Astrocyte of the cerebellum (primary cell): Measurements from ENCODE around the gene MFSD1.
"Not testable (repeated sequence)": the region's sequence is repeated elsewhere in the genome, so short reads cannot be mapped to it uniquely, and the experiment has no call there.

ENCODE experiments used
- DNase-seq: peaks from one replicate; pipeline ENCODE4 v3.0.0-alpha.2; 2011; ENCODE audit warnings: low read depth
- H3K4me3 ChIP-seq: 2 replicates; pipeline ENCODE4 v1.5.1; 2011; ENCODE audit warnings: mild to moderate bottlenecking, low read depth, low read length, moderate library complexity
- CTCF ChIP-seq: IDR thresholded peaks from 2 replicates; pipeline ENCODE4 v1.5.1; 2012; ENCODE audit warnings: low read length, low read depth, moderate library complexity, mild to moderate bottlenecking; ENCODE audit errors: missing control alignments
- in situ Hi-C: cut with HindIII; loops from 2 replicates; pipeline ENCODE4 v1.10.0; 2017; ENCODE audit warnings: low sequenced_read_pairs

Gene MFSD1

GRCh38 chr3:158782283-158782989 lies 19.4 kb upstream of the MFSD1 start:
- no peak overlapping the region for H3K4me3 ChIP-seq
- DNase-seq, result no peak
- TF ChIP-seq CTCF, result no peak
- in situ Hi-C loops, result loop anchor here (10.0 to 25.0 kb wide), 2 partner anchors 128 to 245 kb away; no protein-coding TSS in a partner anchor

- DNase-seq, result no peak
- no peak for TF ChIP-seq CTCF
- in situ Hi-C loops, result loop anchor here (10.0 to 25.0 kb wide), 2 partner anchors 128 to 246 kb away; no protein-coding TSS in a partner anchor
These were observed 18.8 kb upstream of the MFSD1 start for GRCh38 chr3:158783051-158783450.

GRCh38 chr3:158785972-158786371 lies 15.9 kb upstream of the MFSD1 start:
- in situ Hi-C loops, result loop anchor here (5.0 to 25.0 kb wide), 3 partner anchors 69 to 249 kb away; no protein-coding TSS in a partner anchor
- TF ChIP-seq CTCF, result no peak
- no peak overlapping the region for H3K4me3 ChIP-seq
- DNase-seq, result no peak

More at GRCh38 chr3:158783051-158783450, 18.8 kb upstream of the MFSD1 start:
- H3K4me3 ChIP-seq, result no peak overlapping the region

- no peak for DNase-seq
- TF ChIP-seq CTCF, result no peak
- no peak overlapping the region for H3K4me3 ChIP-seq
- in situ Hi-C loops, result loop anchor here (5.0 to 25.0 kb wide), 3 partner anchors 71 to 251 kb away; no protein-coding TSS in a partner anchor
These were observed 13.4 kb upstream of the MFSD1 start for GRCh38 chr3:158788446-158788845.

- DNase-seq, result peak; percentile 59
- peak; percentile 61 for TF ChIP-seq CTCF
- H3K4me3 ChIP-seq, result no peak overlapping the region
- in situ Hi-C loops, result loop anchor here (5.0 to 25.0 kb wide), 3 partner anchors 72 to 252 kb away; no protein-coding TSS in a partner anchor
These were observed 12.3 kb upstream of the MFSD1 start for GRCh38 chr3:158789592-158789991.

- no peak for DNase-seq
- peak; percentile 78 for TF ChIP-seq CTCF
- in situ Hi-C loops, result loop anchor here (25.0 kb wide), 1 partner anchor 254 kb away; no protein-coding TSS in a partner anchor
- no peak overlapping the region for H3K4me3 ChIP-seq
These were observed 10.8 kb upstream of the MFSD1 start for GRCh38 chr3:158790901-158791589.

GRCh38 chr3:158791590-158791920 lies 10.3 kb upstream of the MFSD1 start:
- in situ Hi-C loops, result loop anchor here (25.0 kb wide), 1 partner anchor 254 kb away; no protein-coding TSS in a partner anchor
- not testable (repeated sequence) for H3K4me3 ChIP-seq, DNase-seq
